HG02571 (cell line): ENCODE data around the gene GRIN1.

ENCODE experiments used
- ATAC-seq: cut with Tn5 transposase; IDR thresholded peaks from one replicate; pipeline ENCODE4 v1.9.1; 2021; ENCODE audit warnings: mild to moderate bottlenecking, moderate library complexity; ENCODE audit not compliant: unreplicated experiment

Gene GRIN1

GRCh38 chr9:137189297-137190295 is 50.6 kb downstream of the GRIN1 start:
- peak; percentile 13 for ATAC-seq

DNA sequence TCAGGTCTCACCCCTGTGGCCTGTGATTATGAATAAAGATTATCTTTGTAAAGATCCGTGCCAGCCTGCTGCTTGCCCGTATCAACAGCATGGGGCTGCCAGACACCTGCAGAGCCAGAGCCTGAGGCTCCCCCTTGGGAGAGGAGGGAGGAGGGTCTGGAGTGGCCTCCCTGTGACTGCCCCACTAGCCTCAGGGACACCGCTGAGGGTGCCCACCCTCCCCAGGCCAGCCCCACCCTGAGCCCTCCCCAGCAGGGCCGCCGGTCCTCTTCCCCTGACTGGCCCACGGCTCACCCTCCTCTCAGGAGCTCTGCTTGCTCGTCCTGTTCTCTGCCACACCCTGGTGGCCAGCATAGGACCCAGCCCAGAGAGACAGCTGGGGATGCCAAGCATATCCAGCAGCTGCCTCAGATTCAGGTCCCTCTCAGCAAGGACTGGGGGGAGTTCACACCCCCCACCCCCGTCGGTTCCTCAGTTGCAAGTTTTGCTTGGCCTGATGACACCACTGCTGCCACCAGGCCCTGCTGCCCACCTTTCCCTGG is 51.4 kb downstream of the GRIN1 start:
- no peak for ATAC-seq

GRCh38 chr9:137191245-137191644 is 52.3 kb downstream of the GRIN1 start:
- no peak for ATAC-seq

DNA sequence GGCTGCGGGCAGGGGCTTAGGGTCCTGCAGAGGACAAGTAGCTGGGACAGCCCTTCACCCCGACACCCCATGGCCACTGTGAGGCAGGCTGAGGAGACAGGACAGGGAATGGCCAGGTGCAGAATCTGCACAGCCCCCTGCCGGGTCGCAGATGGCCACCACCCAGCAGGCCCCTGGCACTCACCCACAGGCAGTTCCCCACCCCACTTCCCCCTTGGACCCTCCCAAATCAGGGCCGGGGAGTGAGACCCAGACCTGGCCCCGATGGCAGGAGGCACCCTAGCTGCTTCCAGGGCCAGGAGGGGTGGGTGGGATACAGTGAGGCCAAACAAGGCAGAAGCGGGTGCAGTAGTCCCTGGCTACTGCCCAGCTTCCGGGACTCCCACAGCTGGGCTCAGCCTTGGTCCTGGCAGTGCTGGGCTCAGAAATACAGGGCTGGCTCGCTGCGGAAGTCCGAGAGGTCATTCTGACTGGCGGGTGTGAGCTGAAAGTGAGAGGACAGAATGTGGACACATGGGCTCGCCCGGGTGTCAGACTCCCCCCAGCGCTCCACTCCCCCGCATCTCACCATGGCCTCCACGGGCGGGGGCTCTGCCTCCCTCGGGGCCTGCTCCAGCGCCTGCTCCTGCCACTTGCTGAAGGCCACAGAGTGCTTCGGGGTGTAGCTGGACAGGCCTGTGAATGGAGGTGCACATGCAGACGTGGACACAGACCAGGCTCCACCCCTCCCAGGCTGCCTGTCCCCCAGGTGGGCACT is 52.9 kb downstream of the GRIN1 start:
- ATAC-seq = no peak

- ATAC-seq = no peak
These were observed 53.5 kb downstream of the GRIN1 start for GRCh38 chr9:137192448-137192780.

DNA sequence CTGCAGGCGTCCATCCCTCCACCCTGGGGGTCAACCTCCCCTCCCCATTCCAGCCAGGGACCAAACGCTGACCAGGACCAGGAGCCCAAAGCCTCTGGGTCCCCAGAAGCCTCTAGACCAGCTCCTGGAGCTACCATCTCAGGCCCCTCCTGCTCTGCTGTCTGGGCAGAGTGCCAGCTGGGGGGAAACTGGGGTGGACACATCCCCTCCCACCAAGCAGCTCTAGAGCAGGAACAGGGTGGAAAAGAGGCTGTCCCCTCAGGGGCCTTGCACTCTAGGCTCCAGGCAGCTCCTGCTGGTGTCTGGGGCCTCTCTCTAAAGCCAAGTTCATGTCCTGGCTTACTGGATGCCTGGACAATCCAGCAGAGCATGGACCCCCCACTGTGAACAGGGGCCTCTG is 53.9 kb downstream of the GRIN1 start:
- no peak for ATAC-seq

- ATAC-seq = no peak
These were observed 54.8 kb downstream of the GRIN1 start for GRCh38 chr9:137193771-137194170.

DNA sequence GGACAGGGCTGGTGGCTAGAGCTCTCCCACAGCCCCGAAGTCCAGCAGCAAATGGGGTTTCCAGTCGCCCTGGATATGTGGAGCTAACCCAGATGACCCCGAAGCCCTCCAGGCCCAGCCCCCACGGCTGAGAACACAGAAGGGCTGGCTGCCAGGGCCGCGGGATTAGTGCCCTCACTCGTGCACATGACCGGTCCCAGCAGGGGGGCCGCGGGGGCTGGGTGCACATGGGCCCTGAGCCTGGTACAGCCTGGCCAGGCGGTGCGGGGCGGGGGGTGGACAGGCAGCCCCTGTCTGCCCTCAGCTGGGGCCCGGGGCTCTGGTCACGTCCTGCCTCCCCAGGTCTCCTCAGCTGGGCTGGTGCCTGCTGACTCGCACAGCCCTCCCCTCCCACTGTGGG is 55.4 kb downstream of the GRIN1 start:
- no peak for ATAC-seq

GRCh38 chr9:137194909-137195308 is 56.0 kb downstream of the GRIN1 start:
- no peak for ATAC-seq

- ATAC-seq = no peak
These were observed 56.7 kb downstream of the GRIN1 start for GRCh38 chr9:137195525-137196220.

DNA sequence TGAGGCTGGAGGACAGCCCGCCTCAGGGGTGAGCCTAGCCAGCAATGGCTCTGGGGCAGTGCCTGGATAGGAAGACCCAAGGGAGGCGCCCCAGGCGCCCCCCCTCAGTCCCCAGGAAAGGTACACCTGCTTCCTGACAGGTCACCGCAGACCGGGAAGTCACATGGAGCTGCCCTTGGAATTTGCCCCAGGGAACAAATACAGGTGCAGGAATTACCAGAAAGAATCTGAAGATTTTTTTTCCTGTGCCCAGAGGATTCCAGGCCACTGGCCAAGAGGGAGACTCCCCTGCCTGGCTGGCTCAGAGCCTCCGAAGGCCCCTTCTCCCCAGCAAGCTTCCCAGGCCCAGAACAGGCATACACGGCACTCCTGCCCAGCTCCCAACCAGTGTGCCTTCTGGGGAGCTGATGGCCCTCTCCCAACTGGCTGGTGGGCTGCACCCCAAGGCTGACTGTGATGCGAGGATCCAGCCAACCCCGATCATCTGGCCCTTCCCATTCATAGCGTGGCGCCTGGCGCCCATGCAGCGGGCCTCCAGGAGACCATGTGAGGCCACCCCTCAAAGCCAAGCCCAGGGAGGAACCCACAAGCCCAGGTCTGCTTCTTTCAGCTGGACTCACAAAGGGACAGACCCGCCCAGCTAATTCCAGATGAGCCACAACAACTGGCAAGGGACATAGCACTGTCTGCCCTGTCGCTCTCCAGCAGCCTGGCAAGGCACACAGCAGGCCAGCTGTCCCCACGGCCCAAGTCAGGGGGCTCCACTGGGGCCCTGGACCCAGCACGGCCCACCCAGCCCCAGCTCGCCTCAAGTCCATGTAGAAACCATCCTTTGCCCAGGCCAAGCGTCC is 59.3 kb downstream of the GRIN1 start:
- no peak for ATAC-seq

GRCh38 chr9:137198902-137199283 is 59.9 kb downstream of the GRIN1 start:
- ATAC-seq = no peak

- ATAC-seq = no peak
These were observed 60.6 kb downstream of the GRIN1 start for GRCh38 chr9:137199411-137200121.

DNA sequence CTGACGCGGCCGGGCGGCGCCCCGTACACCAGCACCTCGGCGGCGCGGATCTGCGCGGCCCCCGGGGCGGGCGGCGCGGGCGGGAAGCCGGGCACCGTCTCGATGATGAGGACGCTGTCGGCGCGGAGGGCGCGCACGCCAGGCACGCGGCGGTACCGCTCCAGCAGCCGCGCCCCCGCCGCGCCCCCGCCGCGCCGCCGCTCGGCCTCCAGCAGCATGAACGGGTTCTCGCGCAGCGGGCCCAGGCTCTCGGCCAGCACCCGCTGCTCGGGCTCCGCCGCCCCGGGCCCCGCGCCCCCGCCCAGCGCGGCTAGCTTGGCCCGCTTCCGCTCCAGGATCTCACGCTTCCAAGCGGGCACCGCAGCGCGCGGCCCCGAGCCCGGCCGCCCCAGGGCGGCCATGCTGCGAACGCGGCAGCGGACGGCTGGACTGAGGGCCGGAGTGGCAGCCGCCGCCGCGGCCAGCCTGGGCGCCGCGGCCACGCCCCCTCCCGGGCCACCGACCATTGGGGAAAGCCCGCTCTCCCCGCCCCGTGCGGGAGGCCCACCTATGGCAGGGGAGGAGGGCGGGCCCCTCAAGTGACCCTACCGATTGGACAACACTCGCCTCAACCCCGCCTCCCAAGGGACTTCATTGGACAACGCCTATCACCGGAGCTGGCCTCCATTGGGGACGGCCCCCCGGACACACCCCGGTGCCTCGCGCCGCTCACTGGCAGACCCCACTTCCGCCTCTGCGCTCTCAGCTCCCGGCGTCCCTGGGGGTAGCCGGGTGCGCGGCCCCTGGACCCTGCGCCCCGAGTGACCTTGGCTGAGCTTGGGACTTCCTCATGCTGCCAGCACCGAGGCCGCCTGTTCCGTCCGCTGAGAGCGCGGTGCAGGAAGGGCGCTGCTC is 61.6 kb downstream of the GRIN1 start, which contains the start of gene TPRN:
TSS of gene TPRN (minus strand) at position 431 of the 894 bp plus-strand sequence. CDS start at position 401, 30 bp downstream.
- ATAC-seq = peak; percentile 83

GRCh38 chr9:137201205-137201868 is 62.4 kb downstream of the GRIN1 start:
- no peak for ATAC-seq

- no peak for ATAC-seq
These were observed 64.0 kb downstream of the GRIN1 start for GRCh38 chr9:137202966-137203365.

- ATAC-seq = no peak
These were observed 65.8 kb downstream of the GRIN1 start for GRCh38 chr9:137204731-137205125.
